ENCODE measurements around the gene SLC49A3.
"Not testable (repeated sequence)": the region's sequence is repeated elsewhere in the genome, so short reads cannot be mapped to it uniquely, and the experiment has no call there.

SLC49A3 gene

GRCh38 chr4:702618-703048 lies 13.7 kb upstream of the SLC49A3 start:
- in situ Hi-C loops (cut with HindIII; ENCODE audit: low sequenced_read_pairs) = no loop called here
- TF ChIP-seq CTCF (IDR thresholded peaks at IDR 0.05; ENCODE audit: low read depth, low read length, missing control alignments) = no peak
- DNase-seq (ENCODE audit: low read depth) = no peak
- no peak overlapping the region for H3K4me3 ChIP-seq (ENCODE audit: low read depth, low read length)

GRCh38 chr4:700587-701264 lies 11.8 kb upstream of the SLC49A3 start:
- TF ChIP-seq CTCF (IDR thresholded peaks at IDR 0.05; ENCODE audit: low read depth, low read length, missing control alignments) = no peak
- no peak for DNase-seq (ENCODE audit: low read depth)
- in situ Hi-C loops (cut with HindIII; ENCODE audit: low sequenced_read_pairs) = no loop called here

GRCh38 chr4:699816-700580 lies 11.0 kb upstream of the SLC49A3 start:
- in situ Hi-C loops (cut with HindIII; ENCODE audit: low sequenced_read_pairs) = no loop called here
- no peak overlapping the region for H3K4me3 ChIP-seq (ENCODE audit: low read depth, low read length)

More at GRCh38 chr4:700587-701264, 11.8 kb upstream of the SLC49A3 start:
- no peak overlapping the region for H3K4me3 ChIP-seq (ENCODE audit: low read depth, low read length)

GRCh38 chr4:694341-694940 lies 5.5 kb upstream of the SLC49A3 start:
- DNase-seq (ENCODE audit: low read depth); in situ Hi-C loops (cut with HindIII; ENCODE audit: low sequenced_read_pairs); H3K4me3 ChIP-seq (ENCODE audit: low read depth, low read length): not testable (repeated sequence)

More at GRCh38 chr4:699816-700580, 11.0 kb upstream of the SLC49A3 start:
- DNase-seq (ENCODE audit: low read depth) = no peak
- no peak for TF ChIP-seq CTCF (IDR thresholded peaks at IDR 0.05; ENCODE audit: low read depth, low read length, missing control alignments)

GRCh38 chr4:692771-693554 lies 4.0 kb upstream of the SLC49A3 start:
- DNase-seq (ENCODE audit: low read depth) = no peak
- in situ Hi-C loops (cut with HindIII; ENCODE audit: low sequenced_read_pairs) = no loop called here
- H3K4me3 ChIP-seq (ENCODE audit: low read depth, low read length) = no peak overlapping the region
- no peak for TF ChIP-seq CTCF (IDR thresholded peaks at IDR 0.05; ENCODE audit: low read depth, low read length, missing control alignments)

- TF ChIP-seq CTCF (IDR thresholded peaks at IDR 0.05; ENCODE audit: low read depth, low read length, missing control alignments) = no peak
- H3K4me3 ChIP-seq (ENCODE audit: low read depth, low read length) = no peak overlapping the region
- in situ Hi-C loops (cut with HindIII; ENCODE audit: low sequenced_read_pairs) = no loop called here
- no peak for DNase-seq (ENCODE audit: low read depth)
Observed at GRCh38 chr4:689723-690122, 772 bp upstream of the SLC49A3 start.
